ENCODE measurements around the gene LYPD8. TPM values are rescaled to one million over a fixed set of nuclear protein-coding genes. Genes with fewer than 3 reads are reported as not detected.

Gene LYPD8
- total and polyA plus RNA-seq, 5 experiments from 2014 or later, result not detected

GRCh38 chr1:248756151-248756550 lies 592 bp upstream of the LYPD8 start:
- Mint-ChIP-seq H3K27me3 (peaks cover 5 to 15% (median 8%) of the 10 kb centered on the region in 5 donors), H3K27ac (no peak overlapping the region)
- no peak for DNase-seq

GRCh38 chr1:248753708-248754280 lies 1.8 kb downstream of the LYPD8 start:
- peaks cover 0 to 4% (median 0%) of the 10 kb centered on the region in 3 donors for H3K36me3 Mint-ChIP-seq
- H3K27ac Mint-ChIP-seq, result no peak overlapping the region
- ATAC-seq (no peak), DNase-seq (no peak)
- peaks cover 8 to 22% (median 12%) of the 10 kb centered on the region in 4 donors for H3K4me1 Mint-ChIP-seq
- no peak overlapping the region for H3K4me3 Mint-ChIP-seq
- peaks cover 0 to 6% (median 2%) of the 10 kb centered on the region in 5 donors for H3K27me3 Mint-ChIP-seq
- POLR2A ChIA-PET, result no interaction called here
- no peaks in the 10 kb centered on the region for H3K9me3 Mint-ChIP-seq

More at GRCh38 chr1:248756151-248756550, 592 bp upstream of the LYPD8 start:
- Mint-ChIP-seq H3K9me3 (peaks cover 3 to 11% (median 7%) of the 10 kb centered on the region in 9 donors), H3K4me3 (no peak overlapping the region), H3K4me1 (peaks cover 0 to 9% (median 7%) of the 10 kb centered on the region in 4 donors), H3K36me3 (peaks cover 0 to 13% (median 2%) of the 10 kb centered on the region in 3 donors)
- POLR2A ChIA-PET, result no interaction called here
- no peak for ATAC-seq

- Mint-ChIP-seq H3K27ac (no peak overlapping the region), H3K4me3 (no peak overlapping the region), H3K9me3 (no peaks in the 10 kb centered on the region), H3K27me3 (peaks cover 0 to 6% (median under 1%) of the 10 kb centered on the region in 5 donors), H3K4me1 (peaks cover 8 to 22% (median 12%) of the 10 kb centered on the region in 4 donors), H3K36me3 (peaks cover 0 to 4% (median 0%) of the 10 kb centered on the region in 3 donors)
- DNase-seq (no peak), ATAC-seq (no peak)
- POLR2A ChIA-PET, result no interaction called here
Measured at GRCh38 chr1:248753029-248753594, 2.4 kb downstream of the LYPD8 start.

- POLR2A ChIA-PET, result no interaction called here
- DNase-seq, result peak in 1 of 10 donors; percentile 3
- Mint-ChIP-seq H3K27me3 (peaks cover 0 to 2% (median 0%) of the 10 kb centered on the region in 5 donors), H3K9me3 (no peaks in the 10 kb centered on the region), H3K4me3 (peak overlapping the region in 1 of 10 donors; percentile 7), H3K27ac (peak overlapping the region in 4 of 10 donors; percentile 39 to 82 (median 78)), H3K4me1 (peaks cover 8 to 22% (median 12%) of the 10 kb centered on the region in 4 donors), H3K36me3 (no peaks in the 10 kb centered on the region)
- ATAC-seq, result peak in 1 of 2 donors; percentile 8
Measured at GRCh38 chr1:248752161-248753028, 3.2 kb downstream of the LYPD8 start.

GRCh38 chr1:248751635-248752034 lies 3.9 kb downstream of the LYPD8 start:
- Mint-ChIP-seq H3K4me1 (peaks cover 8 to 22% (median 12%) of the 10 kb centered on the region in 4 donors), H3K27ac (peak overlapping the region in 9 of 10 donors; percentile 23 to 87 (median 75)), H3K4me3 (peak overlapping the region in 8 of 10 donors; percentile 7 to 68 (median 49)), H3K27me3 (peaks cover 0 to 2% (median 0%) of the 10 kb centered on the region in 5 donors), H3K36me3 (no peaks in the 10 kb centered on the region), H3K9me3 (no peaks in the 10 kb centered on the region)
- no peak for DNase-seq
- POLR2A ChIA-PET, result no interaction called here
- no peak for ATAC-seq

GRCh38 chr1:248751142-248751541 lies 4.4 kb downstream of the LYPD8 start:
- no peaks in the 10 kb centered on the region for H3K36me3 Mint-ChIP-seq
- no peak for DNase-seq
- no peaks in the 10 kb centered on the region for H3K9me3 Mint-ChIP-seq
- POLR2A ChIA-PET, result no interaction called here
- peak overlapping the region in 9 of 10 donors; percentile 57 to 87 (median 75) for H3K27ac Mint-ChIP-seq
- peaks cover 8 to 22% (median 12%) of the 10 kb centered on the region in 4 donors for H3K4me1 Mint-ChIP-seq
- peaks cover 0 to 2% (median 0%) of the 10 kb centered on the region in 5 donors for H3K27me3 Mint-ChIP-seq
- peak overlapping the region in 9 of 10 donors; percentile 6 to 68 (median 48) for H3K4me3 Mint-ChIP-seq
- no peak for ATAC-seq

GRCh38 chr1:248750496-248750895 lies 5.1 kb downstream of the LYPD8 start:
- POLR2A ChIA-PET, result no interaction called here
- ATAC-seq (no peak), DNase-seq (no peak)
- Mint-ChIP-seq H3K4me3 (peak overlapping the region in 4 of 10 donors; percentile 11 to 61 (median 26)), H3K9me3 (no peaks in the 10 kb centered on the region), H3K36me3 (no peaks in the 10 kb centered on the region), H3K27me3 (peaks cover 0 to 2% (median 0%) of the 10 kb centered on the region in 5 donors), H3K4me1 (peaks cover 8 to 22% (median 12%) of the 10 kb centered on the region in 4 donors), H3K27ac (peak overlapping the region in 7 of 10 donors; percentile 11 to 82 (median 62))

- DNase-seq (no peak), ATAC-seq (no peak)
- Mint-ChIP-seq H3K9me3 (no peaks in the 10 kb centered on the region), H3K4me1 (peaks cover 8 to 22% (median 12%) of the 10 kb centered on the region in 4 donors), H3K27me3 (peaks cover 0 to 2% (median 0%) of the 10 kb centered on the region in 5 donors), H3K27ac (no peak overlapping the region), H3K4me3 (no peak overlapping the region), H3K36me3 (no peaks in the 10 kb centered on the region)
- POLR2A ChIA-PET, result no interaction called here
Measured at GRCh38 chr1:248748211-248748610, 7.3 kb downstream of the LYPD8 start.

- POLR2A ChIA-PET, result no interaction called here
- ATAC-seq, result no peak
- Mint-ChIP-seq H3K36me3 (no peaks in the 10 kb centered on the region), H3K27me3 (peaks cover 0 to 20% (median 11%) of the 10 kb centered on the region in 5 donors), H3K4me3 (no peak overlapping the region), H3K27ac (no peak overlapping the region), H3K9me3 (no peaks in the 10 kb centered on the region), H3K4me1 (no peaks in the 10 kb centered on the region)
- DNase-seq, result no peak
Measured at GRCh38 chr1:248740876-248741275, 14.7 kb downstream of the LYPD8 start.

- ATAC-seq (no peak), DNase-seq (no peak)
- Mint-ChIP-seq H3K4me3 (no peak overlapping the region), H3K27ac (no peak overlapping the region), H3K27me3 (peaks cover 5 to 25% (median 16%) of the 10 kb centered on the region in 5 donors), H3K9me3 (peaks cover 0 to 9% (median 5%) of the 10 kb centered on the region in 9 donors), H3K36me3 (peaks cover 0 to 5% (median 3%) of the 10 kb centered on the region in 3 donors), H3K4me1 (no peaks in the 10 kb centered on the region)
- POLR2A ChIA-PET, result no interaction called here
Measured at GRCh38 chr1:248739572-248740205, 15.9 kb downstream of the LYPD8 start.

- Mint-ChIP-seq H3K36me3 (peaks cover 0 to 5% (median 3%) of the 10 kb centered on the region in 3 donors), H3K27me3 (peaks cover 5 to 25% (median 14%) of the 10 kb centered on the region in 5 donors)
Measured at GRCh38 chr1:248737457-248737856, 18.1 kb downstream of the LYPD8 start.

GRCh38 chr1:248736977-248737376 lies 18.6 kb downstream of the LYPD8 start:
- ATAC-seq (no peak), DNase-seq (no peak)
- H3K4me3 Mint-ChIP-seq, result no peak overlapping the region
- no peak overlapping the region for H3K27ac Mint-ChIP-seq
- POLR2A ChIA-PET, result no interaction called here
- peaks cover 5 to 24% (median 14%) of the 10 kb centered on the region in 5 donors for H3K27me3 Mint-ChIP-seq
- peaks cover 0 to 9% (median 5%) of the 10 kb centered on the region in 9 donors for H3K9me3 Mint-ChIP-seq
- peaks cover 0 to 5% (median 3%) of the 10 kb centered on the region in 3 donors for H3K36me3 Mint-ChIP-seq
- H3K4me1 Mint-ChIP-seq, result no peaks in the 10 kb centered on the region

More at GRCh38 chr1:248737457-248737856, 18.1 kb downstream of the LYPD8 start:
- H3K4me3 Mint-ChIP-seq, result peak overlapping the region in 1 of 10 donors; percentile 58
- no peak overlapping the region for H3K27ac Mint-ChIP-seq
- DNase-seq (no peak), ATAC-seq (no peak)
- H3K9me3 Mint-ChIP-seq, result peaks cover 0 to 9% (median 5%) of the 10 kb centered on the region in 9 donors
- H3K4me1 Mint-ChIP-seq, result no peaks in the 10 kb centered on the region
- POLR2A ChIA-PET, result no interaction called here
